OCI-LY3 (cell line): Measurements from ENCODE around the gene FAM50B.

Experiments used
- H2AFZ ChIP-seq: fragments of 200-600, 300-600 bp; shearing (Covaris generic); 2 replicates; pipeline ENCODE4 v1.6.0; 2014; ENCODE audit warnings: antibody characterized with exemption, low read depth, low read length
- H3K27ac ChIP-seq: fragments of 200-600, 300-600 bp; sonication (generic); 2 replicates; pipeline ENCODE4 v1.5.1; 2014; ENCODE audit warnings: mild to moderate bottlenecking, low read length, moderate library complexity, mixed read lengths
- H3K27me3 ChIP-seq: fragments of 200-600, 300-600 bp; sonication (generic); 2 replicates; pipeline ENCODE4 v1.6.1; 2014; ENCODE audit warnings: low read depth, low read length, mixed read lengths
- H3K36me3 ChIP-seq: fragments of 200-600, 300-600 bp; sonication (generic); replicated peaks from 2 replicates; pipeline ENCODE3; 2014; ENCODE audit warnings: low read depth, low read length, mixed read lengths
- H3K4me1 ChIP-seq: fragments of 300-600, 200-600 bp; sonication (generic); 2 replicates; pipeline ENCODE4 v1.6.1; 2014; ENCODE audit warnings: low read length, mixed read lengths
- H3K4me2 ChIP-seq: fragments of 200-600, 300-600 bp; sonication (generic); 2 replicates; pipeline ENCODE4 v1.6.1; 2014; ENCODE audit warnings: low read length, mixed read lengths
- H3K4me3 ChIP-seq: fragments of 300-600, 200-600 bp; sonication (generic); 2 replicates; pipeline ENCODE4 v1.5.1; 2014; ENCODE audit warnings: antibody characterized with exemption, mild to moderate bottlenecking, low read length, moderate library complexity
- H3K79me2 ChIP-seq: fragments of 300-600, 200-600 bp; shearing (Covaris generic); 2 replicates; pipeline ENCODE4 v1.6.1; 2014; ENCODE audit warnings: mild to moderate bottlenecking, low read length, mixed read lengths
- H3K9ac ChIP-seq: fragments of 300-600, 200-600 bp; shearing (Covaris generic); 2 replicates; pipeline ENCODE4 v1.6.0; 2014; ENCODE audit warnings: mild to moderate bottlenecking, low read length, moderate library complexity
- H3K9me3 ChIP-seq: fragments of 200-600, 300-600 bp; shearing (Covaris generic); 2 replicates; pipeline ENCODE4 v1.6.1; 2014; ENCODE audit warnings: low read length, mixed read lengths; ENCODE audit not compliant: insufficient read depth
- H4K20me1 ChIP-seq: fragments of 200-600, 300-600 bp; sonication (generic); 2 replicates; pipeline ENCODE4 v1.6.1; 2016; ENCODE audit warnings: low read length, mixed read lengths; ENCODE audit not compliant: insufficient read depth
- EZH2phosphoT487 ChIP-seq: fragments of 200-600 bp; shearing (Covaris generic); IDR thresholded peaks from 2 replicates; pipeline ENCODE4 v1.6.1; 2018; ENCODE audit warnings: antibody characterized with exemption, mixed run types, low read depth
- TF ChIP-seq, protein P1 (sequence below): fragments of 200-600, 300-600 bp; sonication (generic); IDR thresholded peaks from 2 replicates; pipeline ENCODE4 v1.5.1; 2014; ENCODE audit warnings: antibody characterized with exemption, low read length, low read depth

Gene FAM50B

DNA sequence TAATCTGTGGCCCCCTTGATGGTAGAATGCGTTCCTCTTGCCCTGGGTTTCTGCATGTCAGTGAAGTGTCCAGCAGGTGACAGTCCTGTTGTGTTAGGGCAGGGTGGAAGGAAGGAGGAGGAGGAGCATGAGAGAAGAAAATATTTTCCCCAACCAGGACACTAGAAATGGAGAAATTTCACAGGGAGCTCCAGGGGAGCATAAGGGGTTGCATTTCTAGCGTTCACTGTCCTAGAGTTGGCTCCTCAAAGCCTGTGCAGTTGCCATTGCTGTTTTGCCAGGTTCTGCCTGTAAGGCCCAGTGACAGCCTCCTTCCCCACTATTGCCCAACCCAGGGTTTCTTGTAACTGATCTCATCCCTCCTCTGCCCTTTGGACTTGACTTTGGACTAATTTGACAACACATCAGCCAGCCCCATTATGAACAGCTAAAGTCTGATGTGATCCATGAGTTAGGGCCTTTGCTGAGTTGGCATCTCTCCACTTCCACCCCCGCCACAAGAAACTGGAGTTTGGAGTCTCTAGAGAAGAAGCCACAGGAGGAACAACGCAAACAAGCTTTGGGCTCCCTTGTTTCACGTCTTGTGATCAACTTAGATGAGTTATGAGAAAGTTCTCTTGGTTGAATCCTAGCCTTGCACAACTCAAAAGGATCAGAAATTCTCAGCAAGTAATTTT is 14.0 kb upstream of the FAM50B start:
- no peak for TF ChIP-seq EZH2phosphoT487
- TF ChIP-seq, protein P1, sequence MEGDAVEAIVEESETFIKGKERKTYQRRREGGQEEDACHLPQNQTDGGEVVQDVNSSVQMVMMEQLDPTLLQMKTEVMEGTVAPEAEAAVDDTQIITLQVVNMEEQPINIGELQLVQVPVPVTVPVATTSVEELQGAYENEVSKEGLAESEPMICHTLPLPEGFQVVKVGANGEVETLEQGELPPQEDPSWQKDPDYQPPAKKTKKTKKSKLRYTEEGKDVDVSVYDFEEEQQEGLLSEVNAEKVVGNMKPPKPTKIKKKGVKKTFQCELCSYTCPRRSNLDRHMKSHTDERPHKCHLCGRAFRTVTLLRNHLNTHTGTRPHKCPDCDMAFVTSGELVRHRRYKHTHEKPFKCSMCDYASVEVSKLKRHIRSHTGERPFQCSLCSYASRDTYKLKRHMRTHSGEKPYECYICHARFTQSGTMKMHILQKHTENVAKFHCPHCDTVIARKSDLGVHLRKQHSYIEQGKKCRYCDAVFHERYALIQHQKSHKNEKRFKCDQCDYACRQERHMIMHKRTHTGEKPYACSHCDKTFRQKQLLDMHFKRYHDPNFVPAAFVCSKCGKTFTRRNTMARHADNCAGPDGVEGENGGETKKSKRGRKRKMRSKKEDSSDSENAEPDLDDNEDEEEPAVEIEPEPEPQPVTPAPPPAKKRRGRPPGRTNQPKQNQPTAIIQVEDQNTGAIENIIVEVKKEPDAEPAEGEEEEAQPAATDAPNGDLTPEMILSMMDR, result no peak
- no peaks in the 10 kb centered on the region for H3K79me2 ChIP-seq
- no peak overlapping the region for H3K27ac ChIP-seq
- no peaks in the 10 kb centered on the region for H3K9me3 ChIP-seq
- no peaks in the 10 kb centered on the region for H3K36me3 ChIP-seq
- peaks cover 6% of the 10 kb centered on the region; the same call in 1 of the 2 replicates for H3K4me1 ChIP-seq
- no peak overlapping the region for H3K9ac ChIP-seq
- no peak overlapping the region for H3K4me2 ChIP-seq
- H4K20me1 ChIP-seq, result no peaks in the 10 kb centered on the region
- H2AFZ ChIP-seq, result no peak overlapping the region
- H3K4me3 ChIP-seq, result no peak overlapping the region
- no peaks in the 10 kb centered on the region for H3K27me3 ChIP-seq

DNA sequence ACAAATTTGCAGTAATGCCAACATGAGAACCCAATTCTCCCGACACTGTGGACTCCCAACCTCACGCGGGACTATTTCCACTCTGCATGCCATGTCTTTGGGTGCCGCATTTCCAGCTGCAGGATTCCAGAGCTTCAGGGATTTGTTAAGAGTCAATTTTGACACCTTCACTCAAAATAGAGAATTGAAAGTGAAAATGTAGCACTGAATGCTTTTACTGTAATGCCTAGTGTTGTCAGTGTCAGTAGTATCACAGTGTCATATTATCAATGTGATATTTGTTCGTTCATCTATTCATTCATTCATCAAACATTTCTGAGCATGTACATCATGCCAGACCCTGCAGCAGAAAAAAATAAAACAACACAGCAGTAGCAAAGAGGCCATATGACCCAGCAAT is 13.4 kb upstream of the FAM50B start:
- H3K27ac ChIP-seq, result no peak overlapping the region
- H3K27me3 ChIP-seq, result no peaks in the 10 kb centered on the region
- no peak overlapping the region for H2AFZ ChIP-seq
- no peaks in the 10 kb centered on the region for H3K36me3 ChIP-seq
- no peaks in the 10 kb centered on the region for H3K79me2 ChIP-seq
- no peak overlapping the region for H3K4me2 ChIP-seq
- H3K9me3 ChIP-seq, result no peaks in the 10 kb centered on the region
- peaks cover 6% of the 10 kb centered on the region; the same call in 1 of the 2 replicates for H3K4me1 ChIP-seq
- H4K20me1 ChIP-seq, result no peaks in the 10 kb centered on the region
- TF ChIP-seq EZH2phosphoT487, result no peak
- TF ChIP-seq, protein P1, result no peak
- no peak overlapping the region for H3K9ac ChIP-seq
- H3K4me3 ChIP-seq, result no peak overlapping the region

DNA sequence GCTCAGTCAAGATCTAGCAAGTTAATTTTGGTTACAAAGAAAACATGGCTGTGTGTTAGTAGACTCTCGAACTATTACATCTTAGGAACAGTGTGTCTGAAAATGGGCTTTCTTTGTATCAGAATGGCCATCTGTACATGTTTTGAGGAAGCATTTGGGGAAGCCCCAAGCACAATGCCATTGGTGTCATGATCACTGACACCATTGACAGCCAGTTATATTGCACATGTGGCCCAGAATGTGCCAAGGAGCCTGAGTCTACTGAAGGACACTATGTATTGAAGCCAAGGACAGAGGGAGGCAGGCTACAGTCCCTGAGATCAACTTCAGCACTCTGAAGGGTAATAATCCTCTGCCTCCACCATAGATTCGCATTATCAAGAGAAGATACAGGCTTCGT is 12.6 kb upstream of the FAM50B start:
- TF ChIP-seq, protein P1, result no peak
- TF ChIP-seq EZH2phosphoT487, result no peak
- Histone ChIP-seq H3K4me3 (no peak overlapping the region), H3K4me1 (peaks cover 6% of the 10 kb centered on the region; the same call in 1 of the 2 replicates), H3K9ac (no peak overlapping the region), H3K9me3 (no peaks in the 10 kb centered on the region), H2AFZ (no peak overlapping the region), H4K20me1 (no peaks in the 10 kb centered on the region), H3K36me3 (no peaks in the 10 kb centered on the region), H3K27ac (no peak overlapping the region), H3K27me3 (no peaks in the 10 kb centered on the region), H3K79me2 (no peaks in the 10 kb centered on the region), H3K4me2 (no peak overlapping the region)

DNA sequence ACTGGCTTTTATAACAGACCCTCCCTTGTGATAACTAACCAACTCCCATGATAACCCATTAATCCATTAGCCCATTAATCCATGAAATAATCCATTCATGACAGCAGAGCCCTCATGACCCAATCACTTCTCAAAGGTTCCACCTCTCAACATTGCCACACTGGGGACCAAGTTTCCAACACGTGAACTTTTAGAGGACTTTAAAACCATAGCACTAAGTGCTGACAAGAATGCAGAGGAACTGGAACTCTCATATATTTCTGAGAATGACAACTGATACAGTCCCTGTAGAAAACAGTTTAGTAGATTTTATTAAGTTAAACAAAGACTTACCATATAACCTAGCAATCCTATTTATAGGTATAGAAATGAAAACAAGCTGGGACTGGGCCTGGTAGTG is 11.4 kb upstream of the FAM50B start:
- Histone ChIP-seq H3K4me2 (no peak overlapping the region), H3K9me3 (no peaks in the 10 kb centered on the region), H3K36me3 (no peaks in the 10 kb centered on the region), H3K4me1 (peaks cover 7% of the 10 kb centered on the region), H4K20me1 (no peaks in the 10 kb centered on the region), H2AFZ (no peak overlapping the region), H3K4me3 (no peak overlapping the region), H3K27ac (no peak overlapping the region), H3K9ac (no peak overlapping the region), H3K79me2 (no peaks in the 10 kb centered on the region), H3K27me3 (no peaks in the 10 kb centered on the region)
- TF ChIP-seq EZH2phosphoT487, result no peak
- TF ChIP-seq, protein P1, result no peak
